ENCODE results near the gene NHERF2. TPM values are rescaled to one million over a fixed set of nuclear protein-coding genes. Genes with fewer than 3 reads are reported as not detected.

NHERF2 gene
- total RNA-seq, 1 donor from 2014 or later = 47.6 TPM

GRCh38 chr16:2081201-2082084 lies 54.7 kb downstream of the NHERF2 start:
- DNase-seq (ENCODE audit: low read depth in 2 of 2) = no peak

GRCh38 chr16:2082171-2082982 lies 55.7 kb downstream of the NHERF2 start:
- DNase-seq (ENCODE audit: low read depth in 2 of 2) = peak in 1 of 2 donors; percentile 22

DNA sequence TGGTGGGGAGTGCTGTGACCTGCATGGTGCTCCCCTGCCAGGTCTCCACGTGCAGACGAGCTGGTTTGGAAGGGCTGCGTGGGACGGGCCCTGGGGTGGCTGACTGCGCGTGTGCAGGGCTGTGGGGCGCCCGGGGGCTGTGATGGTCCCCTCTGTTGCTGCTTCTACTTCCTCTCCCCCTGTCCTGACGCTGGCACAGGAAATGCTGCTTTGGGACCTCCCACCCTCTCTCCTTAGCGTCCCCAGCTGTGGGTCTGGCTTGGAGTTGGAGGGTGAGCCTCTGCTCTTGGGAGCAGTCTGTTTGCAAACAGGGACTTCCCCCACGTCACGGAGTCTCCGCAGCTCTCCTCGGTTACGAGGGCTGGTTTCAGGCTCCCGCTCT lies 56.3 kb downstream of the NHERF2 start:
- no peak for DNase-seq (ENCODE audit: low read depth in 2 of 2)

DNA sequence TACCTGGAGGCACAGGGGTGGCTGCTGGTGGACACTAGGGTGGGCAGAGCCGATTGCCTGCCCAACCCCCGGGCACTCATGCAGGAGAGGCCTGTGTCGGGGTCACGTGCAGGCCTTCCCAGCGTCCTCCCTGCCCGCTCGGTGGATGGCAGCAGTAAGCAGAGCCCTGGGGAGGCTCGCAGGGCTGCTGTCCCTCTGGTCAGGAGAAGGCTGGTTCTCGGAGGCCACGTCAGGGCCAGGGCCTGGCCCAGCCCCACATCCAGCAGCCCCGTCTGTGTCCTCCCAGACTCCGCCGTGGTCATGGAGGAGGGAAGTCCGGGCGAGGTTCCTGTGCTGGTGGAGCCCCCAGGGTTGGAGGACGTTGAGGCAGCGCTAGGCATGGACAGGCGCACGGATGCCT lies 56.7 kb downstream of the NHERF2 start:
- no peak for DNase-seq (ENCODE audit: low read depth in 2 of 2)

- DNase-seq (ENCODE audit: low read depth in 2 of 2) = no peak
These were observed 57.4 kb downstream of the NHERF2 start for GRCh38 chr16:2083876-2084780.

DNA sequence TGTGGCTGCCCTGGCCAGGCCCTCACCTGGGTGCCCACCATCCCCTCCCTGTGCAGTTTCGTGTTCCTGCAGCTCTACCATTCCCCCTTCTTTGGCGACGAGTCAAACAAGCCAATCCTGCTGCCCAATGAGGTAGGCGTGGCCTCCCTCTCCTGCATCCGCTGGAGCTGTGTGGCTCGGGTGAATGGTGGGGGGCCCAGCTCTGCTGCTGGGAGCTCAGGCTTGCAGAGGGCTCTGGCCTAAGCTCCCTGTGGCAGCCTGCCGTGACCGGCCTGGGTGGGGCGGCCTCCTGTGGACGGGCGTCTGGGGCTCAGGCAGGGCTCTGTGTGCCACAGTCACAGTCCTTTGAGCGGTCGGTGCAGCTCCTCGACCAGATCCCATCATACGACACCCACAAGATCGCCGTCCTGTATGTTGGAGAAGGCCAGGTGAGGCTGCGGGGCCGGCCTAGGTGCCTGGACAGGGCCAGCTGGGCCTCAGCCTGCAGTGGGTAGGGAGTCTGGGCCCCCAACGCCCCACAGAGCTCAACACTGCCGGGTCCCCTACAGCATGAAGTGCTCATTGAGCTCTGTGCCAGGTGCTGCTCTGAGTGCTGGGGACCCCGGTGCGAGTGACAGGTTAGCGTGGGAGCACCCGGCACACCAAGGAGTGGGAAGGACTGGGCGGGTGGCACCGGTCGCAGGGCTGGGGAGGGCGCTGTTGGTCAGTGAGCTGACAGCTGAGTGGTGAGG lies 58.4 kb downstream of the NHERF2 start:
- no peak for DNase-seq (ENCODE audit: low read depth in 2 of 2)

DNA sequence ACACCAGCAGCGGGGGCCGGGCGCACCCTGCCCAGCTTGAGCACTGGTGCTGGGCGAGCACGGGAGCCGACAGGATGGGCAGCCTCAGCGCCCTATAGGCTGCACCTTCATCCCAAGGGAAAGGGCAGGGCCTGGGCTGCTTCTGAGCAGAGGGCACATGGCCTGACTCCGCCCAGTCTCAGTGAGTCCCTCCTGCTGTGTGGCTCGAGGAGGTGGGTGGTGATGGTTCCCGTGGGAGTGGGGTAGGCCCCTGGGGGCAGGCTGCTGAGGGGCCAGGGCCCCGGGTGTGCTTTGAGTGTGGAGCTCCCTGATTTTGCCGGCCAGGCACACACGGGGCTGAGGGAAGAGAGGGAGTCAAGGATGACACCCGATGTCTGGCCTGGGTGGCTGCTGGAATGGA lies 59.0 kb downstream of the NHERF2 start:
- DNase-seq (ENCODE audit: low read depth in 2 of 2) = no peak

GRCh38 chr16:2086106-2086742 lies 59.5 kb downstream of the NHERF2 start:
- no peak for DNase-seq (ENCODE audit: low read depth in 2 of 2)

DNA sequence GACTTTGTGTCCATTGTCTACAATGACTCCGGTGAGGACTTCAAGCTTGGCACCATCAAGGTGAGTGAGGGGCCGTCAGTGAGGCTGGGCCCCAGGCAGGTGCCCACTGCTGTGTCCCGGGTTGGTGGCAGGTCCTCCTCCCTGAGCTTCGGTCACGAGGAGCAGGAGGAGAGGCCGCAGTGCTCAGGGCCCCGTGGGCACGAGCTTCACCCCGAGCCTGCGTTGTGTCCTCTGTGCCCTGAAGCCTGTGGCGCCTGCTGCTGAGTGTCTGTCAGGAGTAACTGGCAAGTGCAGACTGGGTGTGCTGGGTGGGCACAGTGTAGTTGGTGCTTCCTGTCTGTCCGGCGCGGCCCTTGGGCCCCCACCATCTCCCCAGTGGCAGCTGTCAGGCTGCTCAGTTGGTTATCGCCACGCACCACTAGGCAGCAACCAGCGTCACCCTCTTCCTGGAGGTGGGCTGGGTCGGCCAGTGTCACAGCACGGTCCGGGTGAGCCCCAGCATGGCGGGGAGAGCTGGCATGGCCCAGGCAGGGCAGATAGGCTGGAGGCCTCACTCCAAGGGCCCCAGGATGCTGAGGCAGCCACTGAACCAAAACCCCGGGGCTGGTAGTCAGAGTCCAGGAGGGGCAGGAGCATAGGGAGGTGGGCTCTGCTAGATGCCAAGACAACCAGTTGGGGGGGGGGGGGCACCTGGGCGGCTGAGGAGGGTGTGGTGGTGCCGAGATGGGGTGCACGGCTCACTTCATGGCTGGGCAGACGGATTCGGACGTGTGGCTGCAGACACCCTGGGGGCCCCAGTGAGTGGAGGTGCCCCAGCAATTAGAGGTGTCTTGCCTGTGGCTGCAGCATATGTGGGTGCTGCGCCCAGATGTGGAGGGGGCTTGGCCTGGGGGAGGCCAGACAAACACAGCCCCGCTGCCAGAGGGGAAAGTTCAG lies 60.4 kb downstream of the NHERF2 start:
- no peak for DNase-seq (ENCODE audit: low read depth in 2 of 2)

DNA sequence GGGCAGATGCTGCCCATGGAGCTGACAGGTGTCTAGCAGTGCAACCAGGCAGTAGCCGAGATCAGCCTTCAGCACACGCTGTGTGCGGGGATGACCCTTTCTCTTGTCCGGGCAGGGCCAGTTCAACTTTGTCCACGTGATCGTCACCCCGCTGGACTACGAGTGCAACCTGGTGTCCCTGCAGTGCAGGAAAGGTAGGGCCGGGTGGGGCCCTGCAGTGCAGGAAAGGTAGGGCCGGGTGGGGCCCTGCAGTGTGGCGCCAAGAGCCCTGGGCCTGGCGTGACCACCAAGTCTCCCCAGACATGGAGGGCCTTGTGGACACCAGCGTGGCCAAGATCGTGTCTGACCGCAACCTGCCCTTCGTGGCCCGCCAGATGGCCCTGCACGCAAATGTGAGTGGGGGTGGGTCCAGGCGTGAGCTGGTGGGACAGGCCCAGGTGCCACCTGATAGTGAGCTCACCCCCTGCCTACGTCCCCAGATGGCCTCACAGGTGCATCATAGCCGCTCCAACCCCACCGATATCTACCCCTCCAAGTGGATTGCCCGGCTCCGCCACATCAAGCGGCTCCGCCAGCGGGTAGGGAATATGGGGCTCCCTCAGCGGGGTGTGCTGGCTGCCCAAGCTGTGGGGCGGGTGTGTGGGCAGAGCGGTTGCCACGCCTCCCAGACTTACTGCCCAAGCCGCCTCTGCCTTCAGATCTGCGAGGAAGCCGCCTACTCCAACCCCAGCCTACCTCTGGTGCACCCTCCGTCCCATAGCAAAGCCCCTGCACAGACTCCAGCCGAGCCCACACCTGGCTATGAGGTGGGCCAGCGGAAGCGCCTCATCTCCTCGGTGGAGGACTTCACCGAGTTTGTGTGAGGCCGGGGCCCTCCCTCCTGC lies 61.3 kb downstream of the NHERF2 start:
- DNase-seq (ENCODE audit: low read depth in 2 of 2) = no peak

Other genes starting within 250 kb of the NHERF2 start
- 32.7 and 49.8 TPM in 2 replicates for gene SPSB3, start 244.3 kb upstream of the NHERF2 start, total RNA-seq
- gene NUBP2, start 243.9 kb upstream of the NHERF2 start, total RNA-seq = 56.7 and 57.3 TPM in 2 replicates
- gene IGFALS, start 233.2 kb upstream of the NHERF2 start, total RNA-seq = not detected in 2 replicates
- 58.2 and 71.8 TPM in 2 replicates for gene HAGH, start 200.1 kb upstream of the NHERF2 start, total RNA-seq
- 74.3 and 81.7 TPM in 2 replicates for gene FAHD1, start 199.7 kb upstream of the NHERF2 start, total RNA-seq
- not detected in 2 replicates for gene MEIOB, start 154.7 kb upstream of the NHERF2 start, total RNA-seq
- not detected in 2 replicates for gene HS3ST6, start 108.5 kb upstream of the NHERF2 start, total RNA-seq
- 8.3 and 11.9 TPM in 2 replicates for gene MSRB1, start 83.7 kb upstream of the NHERF2 start, total RNA-seq
- gene RPL3L, start 72.2 kb upstream of the NHERF2 start, total RNA-seq = not detected in 2 replicates
- 113 and 126 TPM in 2 replicates for gene NDUFB10, start 67.4 kb upstream of the NHERF2 start, total RNA-seq
- 2,011 and 3,024 TPM in 2 replicates for gene RPS2, start 62.1 kb upstream of the NHERF2 start, total RNA-seq
- gene RNF151, start 60.0 kb upstream of the NHERF2 start, total RNA-seq = not detected in 2 replicates
- gene TBL3, start 54.8 kb upstream of the NHERF2 start, total RNA-seq = 20.5 and 21.2 TPM in 2 replicates
- under 0.01 TPM in 2 replicates for gene NOXO1, start 45.4 kb upstream of the NHERF2 start, total RNA-seq
- gene GFER, start 42.7 kb upstream of the NHERF2 start, total RNA-seq = 8.1 and 8.5 TPM in 2 replicates
- 0.40 and 2.0 TPM in 2 replicates for gene SYNGR3, start 36.9 kb upstream of the NHERF2 start, total RNA-seq
- gene ZNF598, start 17.1 kb upstream of the NHERF2 start, total RNA-seq = 8.9 and 9.7 TPM in 2 replicates
- gene NPW, start 7.1 kb upstream of the NHERF2 start, total RNA-seq = 0.44 and 0.60 TPM in 2 replicates
- gene NTHL1, start 20.9 kb downstream of the NHERF2 start, total RNA-seq = 22.8 and 31.2 TPM in 2 replicates
- 23.8 and 29.0 TPM in 2 replicates for gene TSC2, start 21.1 kb downstream of the NHERF2 start, total RNA-seq
- gene PKD1, start 109.0 kb downstream of the NHERF2 start, total RNA-seq = 18.5 and 31.5 TPM in 2 replicates
- 0.20 and 0.65 TPM in 2 replicates for gene RAB26, start 121.7 kb downstream of the NHERF2 start, total RNA-seq
- 60.8 and 63.9 TPM in 2 replicates for gene TRAF7, start 128.9 kb downstream of the NHERF2 start, total RNA-seq
- gene CASKIN1, start 169.7 kb downstream of the NHERF2 start, total RNA-seq = under 0.01 TPM in 2 replicates
- 13.5 and 13.7 TPM in 2 replicates for gene MLST8, start 178.6 kb downstream of the NHERF2 start, total RNA-seq
- 0.44 and 2.2 TPM in 2 replicates for gene BRICD5, start 184.0 kb downstream of the NHERF2 start, total RNA-seq
- gene PGP, start 187.9 kb downstream of the NHERF2 start, total RNA-seq = 10.0 and 11.5 TPM in 2 replicates
- 16.1 and 20.8 TPM in 2 replicates for gene E4F1, start 196.7 kb downstream of the NHERF2 start, total RNA-seq
- gene DNASE1L2, start 209.5 kb downstream of the NHERF2 start, total RNA-seq = 0.22 and 0.40 TPM in 2 replicates
- 23.5 and 29.6 TPM in 2 replicates for gene ECI1, start 224.7 kb downstream of the NHERF2 start, total RNA-seq
- gene RNPS1, start 241.2 kb downstream of the NHERF2 start, total RNA-seq = 33.6 and 45.4 TPM in 2 replicates

Measured in lung microvascular endothelial cell (primary cell).